Left ventricle myocardium inferior (tissue), 1 donor: ENCODE results near the gene DYSF. TPM values are rescaled to one million over a fixed set of nuclear protein-coding genes. Genes with fewer than 3 reads are reported as not detected.

Source experiments
- DNase-seq: peaks from one replicate; pipeline ENCODE4 v3.0.0-alpha.2; 2020
- H3K27ac ChIP-seq: fragments of 200-600 bp; replicated peaks from 2 replicates; pipeline ENCODE4 v1.8.0; 2021
- H3K27me3 ChIP-seq: fragments of 200-600 bp; 2 replicates; pipeline ENCODE4 v1.8.0; 2021; ENCODE audit warnings: low read depth
- H3K36me3 ChIP-seq: fragments of 200-600 bp; 2 replicates; pipeline ENCODE4 v1.8.0; 2021
- H3K4me1 ChIP-seq: fragments of 200-600 bp; 2 replicates; pipeline ENCODE4 v1.8.0; 2021
- H3K4me3 ChIP-seq: fragments of 200-600 bp; 2 replicates; pipeline ENCODE4 v1.8.0; 2021; ENCODE audit warnings: mild to moderate bottlenecking, moderate library complexity
- H3K9me3 ChIP-seq: fragments of 200-600 bp; replicated peaks from 2 replicates; pipeline ENCODE4 v1.8.0; 2021
- intact Hi-C: fragments of 100-400 bp; cut with micrococcal nuclease; formaldehyde crosslinking; loops from one replicate; pipeline ENCODE4 v1.11.0; 2022
- total RNA-seq: library from RNA; stranded (reverse); fragmentation: NEBNext Ultra II Directional; extraction: Animal tissue kit (Norgen Biotek cat#: 25700); gene quantifications from one replicate; pipeline ENCODE4 v1.2.1, GENCODE V29; 2021
- TF ChIP-seq, protein P1 (sequence below): fragments of 200-600 bp; IDR thresholded peaks from 2 replicates; pipeline ENCODE4 v1.8.0; 2021; ENCODE audit warnings: antibody characterized with exemption, mild to moderate bottlenecking, borderline replicate concordance
- donor health status: DM: no; HTN: yes; CAD: no; lungs with severe emphysema.

The DYSF gene
- total RNA-seq, 1 donor from 2014 or later: 48.2 TPM

DNA sequence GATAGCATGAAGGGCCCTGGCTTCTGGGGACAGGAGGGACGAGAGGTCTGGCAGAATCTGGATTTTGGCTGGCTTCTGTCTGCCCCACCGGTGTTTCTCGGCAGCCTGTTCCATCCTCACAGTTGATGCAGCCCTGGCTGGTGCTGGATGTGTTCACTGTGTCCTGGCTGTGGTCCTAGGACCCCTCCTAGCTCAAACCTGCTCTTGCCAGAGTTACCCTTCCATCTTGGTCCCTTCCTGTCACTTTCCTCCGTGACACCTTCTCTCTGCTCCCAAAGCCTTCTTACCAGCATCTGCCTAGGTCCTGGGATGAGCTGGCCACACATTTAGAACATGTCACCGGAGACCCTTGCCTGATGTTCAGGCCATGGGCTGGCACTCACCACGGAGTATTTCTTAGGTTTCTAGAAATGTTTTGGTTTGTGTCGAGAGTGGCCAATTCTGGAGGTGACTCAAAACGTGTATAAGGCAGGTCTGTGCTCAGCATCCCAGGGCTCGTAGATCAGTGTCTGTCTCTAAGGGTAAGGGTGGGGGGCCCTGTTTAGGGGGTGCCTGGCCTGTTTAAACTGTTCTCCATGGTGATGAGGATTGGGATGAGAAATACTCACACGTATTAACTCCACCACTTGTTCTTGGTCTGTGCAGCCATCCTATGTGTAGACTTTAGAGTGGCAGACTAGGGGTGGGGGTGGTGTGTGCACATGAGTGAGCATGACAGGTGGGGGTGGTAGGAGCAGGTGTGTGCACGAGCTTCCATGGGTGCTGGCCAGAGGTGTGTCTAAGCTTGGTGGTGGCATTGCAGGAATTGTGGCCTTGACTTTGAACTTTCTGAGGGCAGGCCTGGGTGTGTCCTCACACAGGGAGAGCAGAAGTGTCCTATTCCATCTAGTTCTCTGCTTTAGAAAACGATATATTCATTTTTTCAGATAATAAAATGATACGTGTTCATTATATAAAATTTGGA is 162.7 kb downstream of the DYSF start:
- H3K36me3 ChIP-seq: peaks cover 17% of the 10 kb centered on the region
- TF ChIP-seq, protein P1, sequence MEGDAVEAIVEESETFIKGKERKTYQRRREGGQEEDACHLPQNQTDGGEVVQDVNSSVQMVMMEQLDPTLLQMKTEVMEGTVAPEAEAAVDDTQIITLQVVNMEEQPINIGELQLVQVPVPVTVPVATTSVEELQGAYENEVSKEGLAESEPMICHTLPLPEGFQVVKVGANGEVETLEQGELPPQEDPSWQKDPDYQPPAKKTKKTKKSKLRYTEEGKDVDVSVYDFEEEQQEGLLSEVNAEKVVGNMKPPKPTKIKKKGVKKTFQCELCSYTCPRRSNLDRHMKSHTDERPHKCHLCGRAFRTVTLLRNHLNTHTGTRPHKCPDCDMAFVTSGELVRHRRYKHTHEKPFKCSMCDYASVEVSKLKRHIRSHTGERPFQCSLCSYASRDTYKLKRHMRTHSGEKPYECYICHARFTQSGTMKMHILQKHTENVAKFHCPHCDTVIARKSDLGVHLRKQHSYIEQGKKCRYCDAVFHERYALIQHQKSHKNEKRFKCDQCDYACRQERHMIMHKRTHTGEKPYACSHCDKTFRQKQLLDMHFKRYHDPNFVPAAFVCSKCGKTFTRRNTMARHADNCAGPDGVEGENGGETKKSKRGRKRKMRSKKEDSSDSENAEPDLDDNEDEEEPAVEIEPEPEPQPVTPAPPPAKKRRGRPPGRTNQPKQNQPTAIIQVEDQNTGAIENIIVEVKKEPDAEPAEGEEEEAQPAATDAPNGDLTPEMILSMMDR: no peak
- peak overlapping the region; percentile 95 for H3K27ac ChIP-seq
- intact Hi-C loops: no loop called here
- H3K9me3 ChIP-seq: no peaks in the 10 kb centered on the region
- no peak for DNase-seq
- no peaks in the 10 kb centered on the region for H3K27me3 ChIP-seq
- peaks cover 40% of the 10 kb centered on the region for H3K4me1 ChIP-seq
- no peak overlapping the region for H3K4me3 ChIP-seq

DNA sequence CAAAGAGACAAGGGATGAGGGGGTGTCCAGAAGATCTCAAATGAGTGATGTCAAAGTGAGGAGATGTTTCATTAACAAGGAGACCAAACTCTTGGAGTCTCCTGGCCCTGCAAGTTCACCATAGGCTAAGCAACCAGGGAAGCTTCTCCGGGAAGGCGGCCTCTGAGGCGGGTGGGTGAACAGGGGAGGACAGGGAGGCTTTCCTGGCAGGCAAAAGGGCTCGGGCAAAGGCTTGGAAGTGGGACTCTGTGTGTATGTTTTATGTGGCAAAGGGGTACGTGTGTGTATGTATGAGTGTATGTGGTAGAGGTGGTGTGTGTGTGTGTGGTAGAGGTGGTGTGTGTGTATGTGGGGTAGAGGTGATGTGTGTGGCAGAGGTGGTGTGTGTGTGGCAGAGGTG is 163.9 kb downstream of the DYSF start:
- Histone ChIP-seq H3K9me3 (no peaks in the 10 kb centered on the region), H3K27me3 (no peaks in the 10 kb centered on the region), H3K4me3 (no peak overlapping the region), H3K4me1 (peaks cover 40% of the 10 kb centered on the region), H3K27ac (no peak overlapping the region), H3K36me3 (peaks cover 11% of the 10 kb centered on the region)
- no peak for DNase-seq
- TF ChIP-seq, protein P1: no peak
- intact Hi-C loops: no loop called here

DNA sequence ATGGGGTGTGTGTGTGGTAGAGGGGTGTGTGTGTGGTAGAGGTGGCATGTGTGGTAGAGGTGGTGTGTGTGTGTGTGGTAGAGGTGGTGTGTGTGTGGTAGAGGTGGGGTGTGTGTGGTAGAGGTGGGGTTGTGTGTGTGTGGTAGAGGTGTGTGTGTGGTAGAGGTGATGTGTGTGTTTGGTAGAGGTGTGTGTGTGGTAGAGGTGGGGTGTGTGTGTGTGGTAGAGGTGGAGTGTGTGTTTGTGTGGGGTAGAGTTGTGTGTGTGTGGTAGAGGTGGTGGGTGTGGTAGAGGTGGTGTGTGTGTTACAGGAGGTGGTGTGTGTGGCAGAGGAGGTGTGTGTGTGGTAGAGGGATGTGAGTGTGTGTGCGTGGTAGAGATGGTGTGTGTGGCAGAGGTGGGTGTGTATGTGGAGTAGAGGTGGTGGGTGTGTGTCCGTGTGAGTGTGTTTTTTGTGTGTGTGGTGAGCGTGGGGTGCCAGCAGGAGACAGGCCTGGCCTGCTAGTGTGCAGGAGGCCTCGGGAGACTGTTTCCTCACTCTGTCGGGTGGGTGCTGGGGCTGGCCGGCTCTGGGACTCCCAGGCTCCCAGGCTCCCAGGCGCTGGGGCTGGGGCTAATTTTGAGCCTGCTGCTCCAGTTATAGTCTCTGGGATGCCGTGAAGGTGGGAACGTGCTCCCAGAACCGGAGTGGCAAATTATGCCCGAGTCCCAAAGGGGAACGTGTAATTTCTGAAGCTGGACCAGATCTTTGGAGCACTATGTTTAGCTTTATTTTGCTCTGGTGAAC is 165.2 kb downstream of the DYSF start:
- intact Hi-C loops: no loop called here
- no peak for DNase-seq
- Histone ChIP-seq H3K27me3 (no peaks in the 10 kb centered on the region), H3K4me3 (no peak overlapping the region), H3K36me3 (no peaks in the 10 kb centered on the region), H3K9me3 (no peaks in the 10 kb centered on the region), H3K27ac (no peak overlapping the region), H3K4me1 (peaks cover 35% of the 10 kb centered on the region)
- TF ChIP-seq, protein P1: no peak

DNA sequence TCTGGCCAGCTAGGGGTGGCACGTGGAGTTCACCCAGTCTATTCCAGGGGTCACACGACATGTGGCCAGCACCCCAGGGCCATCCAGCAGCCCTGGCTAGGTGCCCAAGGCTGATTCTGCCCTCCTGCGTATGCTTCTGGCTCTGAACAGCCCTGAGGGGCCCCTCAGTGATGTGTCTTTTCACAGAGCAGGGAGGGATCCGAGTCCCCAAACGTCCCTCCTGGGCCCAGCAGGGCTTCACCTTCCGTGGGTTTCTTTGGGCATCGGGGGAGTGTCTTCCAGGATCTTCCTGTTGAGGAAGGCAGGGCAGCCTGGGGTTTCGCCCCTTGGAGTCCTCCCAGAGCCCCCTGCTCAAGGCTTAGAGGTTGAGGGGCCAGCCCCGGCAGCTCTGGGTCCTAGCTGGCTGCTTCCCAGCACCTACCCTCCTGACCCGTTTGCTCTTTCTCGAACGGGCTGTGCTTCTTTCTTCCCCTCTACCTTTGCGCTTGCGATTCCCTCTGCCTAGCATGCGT is 165.9 kb downstream of the DYSF start:
- no peak for DNase-seq
- H3K27ac ChIP-seq: no peak overlapping the region
- H3K9me3 ChIP-seq: no peaks in the 10 kb centered on the region
- H3K27me3 ChIP-seq: no peaks in the 10 kb centered on the region
- H3K36me3 ChIP-seq: no peaks in the 10 kb centered on the region
- intact Hi-C loops: no loop called here
- TF ChIP-seq, protein P1: no peak
- no peak overlapping the region for H3K4me3 ChIP-seq
- peaks cover 27% of the 10 kb centered on the region for H3K4me1 ChIP-seq

DNA sequence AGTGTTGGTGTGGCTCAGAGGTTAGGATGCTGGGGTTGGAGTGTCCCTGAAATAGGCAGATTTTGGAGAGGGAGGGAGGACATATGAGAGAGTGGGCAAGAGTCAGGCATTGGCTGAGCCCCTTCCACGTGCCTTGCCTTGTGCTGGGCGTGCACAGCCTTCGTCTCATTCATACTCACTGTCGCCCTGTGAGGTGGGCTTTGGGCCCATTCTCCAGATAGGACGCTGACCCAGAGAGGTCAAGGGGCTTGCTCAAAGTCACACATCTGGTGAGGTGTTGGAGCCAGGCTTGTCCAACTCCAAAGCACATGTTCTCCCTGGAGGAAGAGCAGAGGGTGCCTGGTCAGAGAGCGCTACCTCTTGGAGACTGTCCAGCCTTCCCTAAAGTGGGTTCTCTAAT is 166.8 kb downstream of the DYSF start:
- H3K9me3 ChIP-seq: no peaks in the 10 kb centered on the region
- no peak overlapping the region for H3K27ac ChIP-seq
- no peaks in the 10 kb centered on the region for H3K36me3 ChIP-seq
- H3K4me1 ChIP-seq: peaks cover 19% of the 10 kb centered on the region
- intact Hi-C loops: no loop called here
- H3K4me3 ChIP-seq: no peak overlapping the region
- TF ChIP-seq, protein P1: no peak
- DNase-seq: no peak
- no peaks in the 10 kb centered on the region for H3K27me3 ChIP-seq
